AG09309 (cell line): ENCODE results near the gene YRDC.

Source experiments
- DNase-seq: peaks from one replicate; pipeline ENCODE4 v3.0.0-alpha.2; 2010; ENCODE audit warnings: low read depth
- H3K4me3 ChIP-seq: 2 replicates; pipeline ENCODE4 v1.5.1; 2011; ENCODE audit warnings: mild to moderate bottlenecking, low read depth, low read length, moderate library complexity; ENCODE audit not compliant: control insufficient read depth
- CTCF ChIP-seq: IDR thresholded peaks from 2 replicates; pipeline ENCODE4 v1.5.1; 2011; ENCODE audit warnings: mild to moderate bottlenecking, low read depth, low read length, inconsistent platforms; ENCODE audit not compliant: insufficient read depth, control insufficient read depth; ENCODE audit errors: missing control alignments

The YRDC gene

DNA sequence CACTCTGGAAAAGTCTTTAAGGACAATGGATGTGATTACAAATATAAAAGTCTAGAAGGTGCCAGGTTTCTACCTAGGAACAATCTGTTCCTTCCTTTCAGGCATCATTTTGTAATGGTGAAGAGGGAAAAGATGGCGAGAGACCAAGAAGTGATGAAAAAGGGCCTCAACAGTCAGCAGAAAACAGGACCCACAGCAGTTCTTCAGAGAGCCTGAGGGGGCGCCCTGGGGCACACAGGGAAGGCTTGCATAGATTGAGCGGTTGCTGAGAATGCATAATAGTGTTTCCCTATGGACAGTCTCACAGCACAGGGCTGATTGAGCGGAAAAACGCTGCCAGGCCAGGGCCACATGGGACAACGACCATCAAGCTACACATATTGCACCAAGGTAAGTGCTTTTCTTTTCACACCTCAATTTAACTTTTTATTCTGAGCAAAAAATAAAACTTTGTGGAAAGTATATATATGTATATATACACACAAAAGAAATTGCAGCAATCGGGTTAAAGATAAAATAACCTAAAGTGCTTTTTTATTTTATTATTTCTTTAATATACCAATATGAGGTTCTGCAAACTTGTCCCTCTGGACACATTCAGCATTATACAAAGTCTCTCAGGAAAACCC, 3.1 kb upstream of the YRDC start:
- peak; percentile 77 for TF ChIP-seq CTCF
- DNase-seq = no peak
- H3K4me3 ChIP-seq = no peak overlapping the region

- no peak overlapping the region for H3K4me3 ChIP-seq
- TF ChIP-seq CTCF = no peak
Observed at GRCh38 chr1:37809942-37810341, 1.9 kb upstream of the YRDC start.

GRCh38 chr1:37808369-37809319, 636 bp upstream of the YRDC start:
- peak overlapping the region; percentile 78 for H3K4me3 ChIP-seq
- no peak for TF ChIP-seq CTCF
- no peak for DNase-seq

More at GRCh38 chr1:37809942-37810341, 1.9 kb upstream of the YRDC start:
- DNase-seq = no peak

- DNase-seq = no peak
- no peak for TF ChIP-seq CTCF
- H3K4me3 ChIP-seq = peak overlapping the region; percentile 78
Observed at GRCh38 chr1:37807220-37807554, 821 bp downstream of the YRDC start.

DNA sequence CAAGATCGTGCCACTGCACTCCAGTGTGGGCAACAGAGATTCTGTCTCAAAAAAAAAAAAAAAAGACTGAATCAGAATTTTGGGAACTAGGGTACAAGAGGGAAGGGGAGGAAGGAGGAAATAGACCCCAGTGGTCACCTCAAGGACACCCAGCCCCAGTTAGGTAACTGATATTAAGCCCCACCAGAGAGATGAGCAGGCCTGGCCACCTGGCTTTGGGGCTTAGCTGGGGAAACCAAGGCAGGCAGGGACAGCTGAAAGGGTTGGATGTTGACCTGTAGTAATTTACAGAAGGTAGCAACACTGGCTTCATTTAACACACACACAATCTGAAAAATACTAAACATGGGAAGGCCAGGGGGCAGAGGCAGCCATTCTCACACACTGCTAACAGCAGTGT, 5.6 kb downstream of the YRDC start:
- TF ChIP-seq CTCF = no peak
- DNase-seq = no peak
- H3K4me3 ChIP-seq = no peak overlapping the region

DNA sequence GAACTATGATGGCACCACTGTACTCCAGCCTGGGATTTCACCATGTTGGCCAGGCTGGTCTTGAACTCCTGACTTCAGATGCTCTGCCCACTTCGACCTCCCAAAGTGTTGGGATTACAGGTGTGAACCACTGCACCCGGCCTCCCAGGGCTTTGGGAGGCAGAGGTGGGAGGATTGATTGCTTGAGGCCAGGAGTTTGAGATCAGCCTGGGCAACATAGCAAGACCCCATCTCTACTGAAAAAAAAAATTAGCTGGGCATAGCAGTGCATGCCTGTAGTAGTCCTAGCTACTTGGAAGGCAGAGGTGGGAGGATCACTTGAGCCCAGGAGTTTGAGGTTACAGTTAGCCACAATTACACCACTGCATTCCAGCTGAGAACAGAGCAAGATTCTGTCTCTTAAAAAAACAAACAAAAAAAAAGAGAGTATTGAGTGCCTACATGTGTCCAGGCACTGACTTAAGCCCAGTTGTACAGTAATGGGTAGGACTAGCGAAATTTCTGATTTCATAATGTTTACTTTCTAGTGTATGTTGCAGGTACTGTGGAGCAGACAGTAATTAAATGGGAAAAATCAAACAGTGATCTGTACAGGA, 10.2 kb downstream of the YRDC start:
- TF ChIP-seq CTCF = no peak
- peak; percentile 57 for DNase-seq
- H3K4me3 ChIP-seq = no peak overlapping the region
